ENCODE measurements around the gene EPHB1.
"Not testable (repeated sequence)": the region's sequence is repeated elsewhere in the genome, so short reads cannot be mapped to it uniquely, and the experiment has no call there.

Gene EPHB1

DNA sequence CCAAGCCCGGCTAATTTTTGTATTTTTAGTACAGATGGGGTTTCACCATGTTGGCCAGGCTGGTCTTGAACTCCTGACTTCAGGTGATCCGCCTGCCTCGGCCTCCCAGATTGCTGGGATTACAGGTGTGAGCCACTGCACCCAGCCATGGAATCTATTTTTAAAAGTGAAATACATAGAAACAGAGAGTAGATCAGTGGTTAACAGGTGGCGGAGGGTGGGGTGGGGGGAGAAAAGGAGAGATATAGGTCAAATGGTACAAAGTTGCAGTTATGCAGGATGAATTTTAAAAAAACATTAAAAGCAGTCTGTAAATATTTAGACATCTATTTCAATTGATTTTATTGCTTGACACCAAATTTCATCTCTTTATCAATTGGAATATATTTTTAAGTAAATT, 6.8 kb upstream of the EPHB1 start:
- DNase-seq: not testable (repeated sequence)

DNA sequence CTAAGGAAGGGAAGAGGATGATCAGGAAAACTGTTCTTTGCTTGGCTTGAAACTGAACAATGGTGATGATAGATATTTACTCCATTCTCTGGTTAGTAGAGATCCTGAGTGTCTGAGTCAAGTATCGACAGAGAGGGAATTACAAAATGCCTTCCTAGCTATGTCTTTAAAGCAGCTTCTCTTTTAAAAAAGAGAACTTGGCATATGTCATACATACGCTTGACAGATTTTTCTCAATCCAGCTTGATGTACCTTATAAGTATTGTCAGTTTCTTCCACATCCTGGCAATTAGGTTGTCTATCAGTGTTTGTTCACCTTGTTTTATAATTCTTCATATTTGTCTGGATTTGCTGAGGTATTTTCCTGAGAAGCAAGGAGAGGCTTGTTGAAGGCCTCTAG, 5.0 kb upstream of the EPHB1 start:
- DNase-seq: no peak

GRCh38 chr3:134791992-134792391, 3.1 kb upstream of the EPHB1 start:
- DNase-seq: no peak

DNA sequence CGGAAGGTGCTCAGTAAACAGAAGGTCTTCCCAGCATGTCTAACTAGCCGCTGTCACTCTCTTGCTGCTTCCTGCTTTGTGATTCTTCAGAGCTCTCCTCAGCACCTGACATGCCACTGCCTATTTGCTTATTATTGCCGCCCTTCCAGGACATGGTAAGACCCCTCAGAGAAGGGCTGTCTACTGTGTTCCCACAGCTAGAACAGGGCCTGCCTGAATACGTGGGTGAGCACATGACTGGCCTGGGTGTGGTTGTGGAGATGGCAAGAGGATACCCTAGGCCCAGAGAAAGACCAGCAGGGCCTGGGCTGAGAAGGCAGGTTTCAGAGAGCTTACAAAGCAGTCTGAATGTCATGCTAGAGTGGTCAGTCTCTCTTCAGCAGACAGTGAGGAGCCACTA, 2.4 kb upstream of the EPHB1 start:
- no peak for DNase-seq

- no peak for DNase-seq
These were observed 1.5 kb upstream of the EPHB1 start for GRCh38 chr3:134793562-134793961.

DNA sequence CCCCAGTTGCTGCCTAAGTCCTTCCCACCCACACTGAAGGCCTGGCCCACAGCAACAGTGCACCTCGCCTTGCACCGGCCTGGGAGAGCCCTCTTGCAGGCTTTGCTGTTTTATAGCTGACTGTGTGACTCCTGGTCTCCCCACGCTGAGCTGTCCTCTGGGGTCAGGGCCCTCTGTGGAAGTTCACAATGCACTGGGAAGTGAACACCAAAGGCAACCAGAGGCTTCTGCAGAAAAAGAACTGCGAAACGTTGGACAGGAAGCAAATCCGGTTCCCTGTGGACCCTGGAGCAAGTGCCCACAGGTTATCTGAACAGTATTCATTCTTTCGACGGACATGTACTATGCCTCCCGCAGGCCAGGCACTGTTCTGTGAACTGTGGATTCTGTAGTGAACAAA, 737 bp upstream of the EPHB1 start:
- no peak for DNase-seq

GRCh38 chr3:134795746-134796280, 753 bp downstream of the EPHB1 start:
- DNase-seq: no peak

GRCh38 chr3:134796281-134797056, 1.4 kb downstream of the EPHB1 start:
- no peak for DNase-seq

- DNase-seq: no peak
These were observed 2.1 kb downstream of the EPHB1 start for GRCh38 chr3:134797057-134797740.

- DNase-seq: no peak
These were observed 2.8 kb downstream of the EPHB1 start for GRCh38 chr3:134797741-134798451.

DNA sequence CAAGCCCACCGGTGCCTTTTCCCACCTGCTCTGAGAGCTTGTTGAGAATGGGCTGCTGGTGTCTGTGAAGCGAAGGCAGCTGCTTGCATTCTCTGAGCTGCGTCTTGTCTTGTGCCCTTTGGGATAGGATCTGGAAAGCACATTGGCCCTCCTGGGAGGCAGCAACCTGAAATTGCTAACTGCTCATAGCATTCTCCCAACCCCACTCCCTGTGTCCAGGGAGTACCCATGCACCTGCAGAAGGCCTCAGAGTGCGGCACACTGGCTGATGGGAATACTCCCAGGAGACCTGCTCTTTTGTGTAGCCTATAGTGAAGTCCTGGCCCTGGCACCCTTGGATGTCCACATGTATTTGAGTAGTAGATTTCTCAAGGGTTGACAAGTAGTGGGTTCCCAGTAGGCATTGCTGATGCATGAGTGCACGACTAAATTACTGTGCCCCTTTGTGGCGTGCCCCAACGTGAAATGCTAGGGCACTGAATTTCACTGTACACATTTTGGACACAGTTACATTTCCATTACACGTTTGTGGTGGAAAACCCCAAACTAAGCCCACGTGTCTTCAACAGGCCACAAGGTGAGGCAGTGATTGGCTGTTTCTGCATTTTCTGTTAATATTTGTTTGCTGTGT, 3.7 kb downstream of the EPHB1 start:
- DNase-seq: no peak

- no peak for DNase-seq
These were observed 4.3 kb downstream of the EPHB1 start for GRCh38 chr3:134799393-134799792.

DNA sequence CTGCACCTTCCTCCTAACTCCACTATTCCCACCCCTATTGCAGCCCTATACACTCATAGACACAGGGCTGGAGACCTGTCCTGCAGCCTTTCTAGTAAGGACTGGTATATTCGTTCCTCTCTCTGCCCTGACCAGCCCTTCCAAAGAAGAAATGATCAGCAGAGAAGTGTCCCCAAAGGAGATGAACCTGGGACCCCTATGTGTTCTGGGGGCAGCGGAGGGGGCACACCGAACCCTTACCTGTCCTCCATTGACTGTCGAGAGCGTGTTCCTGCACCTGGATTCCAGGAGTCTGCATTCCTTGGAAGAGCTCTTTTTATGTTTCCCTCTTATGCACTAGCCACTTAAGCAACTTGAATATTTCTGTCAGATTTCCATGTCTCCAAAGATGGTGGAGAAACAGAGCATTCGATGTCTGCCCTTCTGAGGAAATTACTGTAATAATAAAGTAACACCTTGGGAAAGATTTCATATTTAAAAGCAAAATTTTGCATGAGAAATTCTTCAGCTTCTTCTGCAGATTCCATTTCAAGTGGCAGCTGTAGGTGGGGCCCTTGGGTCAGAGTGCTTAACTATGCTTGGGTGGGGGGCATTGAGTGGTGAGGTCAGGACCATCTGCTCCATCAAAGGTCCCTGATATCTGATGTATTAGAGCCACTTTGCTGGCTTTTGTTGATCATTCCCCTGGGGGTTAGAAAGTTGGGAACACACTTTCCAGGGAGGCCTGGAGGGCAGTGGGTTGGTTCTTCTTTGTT, 6.3 kb downstream of the EPHB1 start:
- no peak for DNase-seq

DNA sequence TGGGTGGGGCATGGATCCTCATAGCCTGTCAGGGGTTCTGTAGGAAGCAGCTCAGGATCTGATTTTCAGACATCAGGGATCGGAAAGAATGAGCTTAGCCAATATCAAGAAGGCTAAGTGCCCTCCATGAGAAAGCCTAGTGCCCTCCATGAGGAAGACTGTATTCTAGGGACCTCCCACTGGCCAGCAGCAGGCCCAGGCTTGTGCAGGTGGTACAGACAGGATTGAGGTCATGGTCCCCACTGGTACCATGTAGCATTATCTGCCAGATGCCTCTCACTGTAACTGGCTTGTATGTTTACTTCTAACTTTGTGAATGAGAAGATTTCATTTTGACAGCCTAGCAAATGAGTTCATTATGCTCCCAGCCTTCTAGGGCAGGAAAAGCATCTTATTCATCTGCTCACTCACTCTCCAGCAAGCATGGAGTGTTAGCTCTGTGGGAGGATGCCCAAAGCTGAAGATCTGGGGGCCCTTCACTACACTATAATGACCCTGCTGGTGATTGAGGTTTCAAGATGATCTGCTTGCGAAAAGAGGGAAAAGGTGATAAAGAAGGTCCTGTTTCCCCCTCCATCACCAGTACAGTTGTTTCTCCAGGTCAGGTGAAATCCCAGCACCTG, 7.5 kb downstream of the EPHB1 start:
- DNase-seq: no peak

DNA sequence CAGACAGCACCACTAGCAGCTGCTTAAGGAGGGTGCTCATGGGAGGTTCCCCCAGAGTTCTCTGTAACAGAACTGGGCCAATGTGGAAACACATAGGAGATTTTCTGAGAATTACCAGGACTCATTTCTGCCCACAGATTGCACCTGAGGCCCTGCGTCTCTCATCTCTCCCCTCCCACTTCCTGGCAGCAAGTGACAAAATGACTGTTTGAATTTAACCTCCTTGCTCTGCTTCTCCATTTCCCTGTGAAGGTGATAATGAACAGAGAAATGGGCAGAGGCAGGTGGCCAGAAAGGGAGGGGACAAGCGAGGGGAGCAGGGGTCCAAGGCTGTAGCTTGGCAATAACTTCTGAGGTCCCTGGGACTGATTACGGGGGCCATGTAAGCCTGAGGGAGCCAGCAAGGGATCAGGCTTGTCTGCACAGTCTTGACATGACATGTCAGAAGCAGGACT, 8.0 kb downstream of the EPHB1 start:
- DNase-seq: no peak

- DNase-seq: no peak
These were observed 8.6 kb downstream of the EPHB1 start for GRCh38 chr3:134803652-134804051.

DNA sequence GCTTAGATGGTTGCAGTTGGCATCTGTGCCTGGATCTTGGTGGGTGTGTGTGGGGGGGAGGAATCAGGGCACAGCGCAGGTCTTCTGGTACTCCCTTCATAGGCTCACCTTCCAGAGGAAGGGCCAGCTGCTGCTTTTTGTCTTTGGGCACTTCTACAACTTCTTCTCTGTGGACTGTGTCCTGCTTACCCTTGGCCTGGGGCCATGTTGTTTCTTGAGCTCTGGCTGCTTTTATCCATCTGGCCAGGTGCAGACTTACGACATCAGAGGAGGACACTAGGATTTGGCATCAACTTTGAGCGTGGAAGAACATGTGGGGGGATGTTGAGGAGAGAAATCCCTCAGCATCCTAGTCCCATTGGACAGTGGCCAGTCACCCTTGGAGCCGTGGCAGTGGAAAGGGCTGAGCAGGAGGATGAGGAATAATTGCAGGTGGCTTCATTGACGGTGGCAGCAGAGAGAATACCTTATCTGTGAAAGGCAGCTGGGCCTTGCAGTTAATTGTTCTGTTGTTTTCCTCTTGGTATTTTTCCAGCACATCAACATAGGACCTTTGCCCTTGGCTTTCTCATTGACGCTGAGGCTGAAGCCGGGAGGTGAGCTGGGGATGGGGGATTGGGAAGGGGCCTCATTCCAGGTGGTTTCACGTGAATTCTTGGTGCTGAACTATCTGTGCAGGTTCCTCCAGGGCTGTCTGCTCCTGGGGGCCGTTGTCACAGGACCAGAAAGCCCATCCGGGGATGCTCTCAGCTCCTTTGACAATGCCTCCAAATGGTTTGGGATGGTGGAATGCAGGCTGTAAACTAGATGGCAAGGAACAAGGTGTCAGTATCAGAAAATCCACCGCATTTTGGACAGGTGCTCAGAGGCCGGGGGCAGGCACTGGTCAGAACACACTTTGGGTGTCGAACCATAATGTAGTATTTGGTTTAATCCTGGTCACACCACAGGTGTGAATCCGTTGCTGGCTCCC, 9.7 kb downstream of the EPHB1 start:
- DNase-seq: no peak

DNA sequence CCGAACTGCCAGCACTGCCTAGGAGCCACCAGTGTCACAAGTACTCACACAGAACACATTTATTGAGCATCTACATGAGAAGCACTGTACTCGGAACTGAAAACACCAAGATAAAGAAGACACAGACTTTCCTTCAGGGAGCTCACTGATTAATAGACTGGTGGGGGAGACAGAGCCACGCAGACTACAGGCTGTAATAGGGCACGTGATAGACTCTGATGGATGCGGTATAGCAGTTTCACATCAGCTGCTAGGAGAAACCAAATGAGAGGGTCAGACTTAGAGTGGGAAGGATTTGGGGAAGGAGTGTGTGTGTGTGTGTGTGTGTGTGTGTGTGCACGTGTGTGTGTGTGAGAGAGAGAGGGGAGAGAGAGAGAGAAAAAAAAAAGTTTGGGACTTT, 12.1 kb downstream of the EPHB1 start:
- no peak for DNase-seq

DNA sequence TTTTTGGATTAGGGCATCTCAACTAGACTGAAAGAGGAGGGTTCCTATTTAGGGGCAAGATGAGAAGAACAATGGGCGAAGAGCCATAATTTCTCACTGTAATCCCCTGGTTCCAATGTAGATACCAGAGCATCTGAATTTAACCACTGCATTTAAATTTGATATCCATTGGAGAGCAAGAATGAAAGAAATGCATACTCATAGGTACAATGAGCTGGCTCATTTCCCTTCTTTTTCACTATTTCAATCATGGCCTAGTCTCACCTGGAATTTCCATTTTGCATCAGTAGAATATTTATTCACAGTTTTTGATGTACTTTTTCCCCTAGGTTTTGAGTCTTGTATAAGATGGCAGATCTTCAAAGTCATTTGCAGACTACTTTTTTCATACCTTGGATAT, 13.8 kb downstream of the EPHB1 start:
- no peak for DNase-seq

- DNase-seq: no peak
These were observed 14.5 kb downstream of the EPHB1 start for GRCh38 chr3:134809427-134810051.

All from GF-D8 (cell line).